Stimulated activated CD4-positive, alpha-beta T cell treated with anti-CD3 and anti-CD28 coated beads, Interleukin-12 subunit alpha, Interleukin-12 subunit beta, amount 100 ng/mL, for 24 hours (primary cell): ENCODE measurements around the gene HIPK1.
"Not testable (repeated sequence)": the region's sequence is repeated elsewhere in the genome, so short reads cannot be mapped to it uniquely, and the experiment has no call there.

Experiments
- DNase-seq, 2 experiments: peaks; one replicate each; pipeline ENCODE4 v3.0.0-alpha.2; 2020; ENCODE audit warnings: low read depth in 2 of 2

The HIPK1 gene

GRCh38 chr1:113981962-113982931, 53.1 kb downstream of the HIPK1 start:
- no peak for DNase-seq

- no peak for DNase-seq
Measured at GRCh38 chr1:113982949-113983348, 53.8 kb downstream of the HIPK1 start.

GRCh38 chr1:113983391-113983790, 54.3 kb downstream of the HIPK1 start:
- no peak for DNase-seq

- DNase-seq: no peak
Measured at GRCh38 chr1:113983826-113984225, 54.7 kb downstream of the HIPK1 start.

- no peak for DNase-seq
Measured at GRCh38 chr1:113984710-113985109, 55.6 kb downstream of the HIPK1 start.

GRCh38 chr1:113986802-113987201, 57.7 kb downstream of the HIPK1 start:
- DNase-seq: no peak

- DNase-seq: no peak
Measured at GRCh38 chr1:113987259-113987658, 58.1 kb downstream of the HIPK1 start.

GRCh38 chr1:113990530-113990929, 61.4 kb downstream of the HIPK1 start:
- no peak for DNase-seq

- no peak for DNase-seq
Measured at GRCh38 chr1:113990961-113991360, 61.8 kb downstream of the HIPK1 start.

GRCh38 chr1:113991467-113991997, 62.4 kb downstream of the HIPK1 start:
- DNase-seq: no peak

- no peak for DNase-seq
Measured at GRCh38 chr1:113993072-113993471, 63.9 kb downstream of the HIPK1 start.

- DNase-seq: no peak
Measured at GRCh38 chr1:113993766-113994165, 64.6 kb downstream of the HIPK1 start.

- DNase-seq: no peak
Measured at GRCh38 chr1:113995382-113995781, 66.3 kb downstream of the HIPK1 start.

- DNase-seq: no peak
Measured at GRCh38 chr1:113998361-113998760, 69.2 kb downstream of the HIPK1 start.

- DNase-seq: no peak
Measured at GRCh38 chr1:113999233-113999632, 70.1 kb downstream of the HIPK1 start.

- no peak for DNase-seq
Measured at GRCh38 chr1:113999799-114000198, 70.7 kb downstream of the HIPK1 start.

GRCh38 chr1:114000406-114000805, 71.3 kb downstream of the HIPK1 start:
- no peak for DNase-seq

- no peak for DNase-seq
Measured at GRCh38 chr1:114002492-114003239, 73.5 kb downstream of the HIPK1 start.

GRCh38 chr1:114003431-114003830, 74.3 kb downstream of the HIPK1 start:
- no peak for DNase-seq

- not testable (repeated sequence) for DNase-seq
Measured at GRCh38 chr1:114006825-114007224, 77.7 kb downstream of the HIPK1 start.

- no peak for DNase-seq
Measured at GRCh38 chr1:114008480-114008941, 79.4 kb downstream of the HIPK1 start.

GRCh38 chr1:114008993-114009392, 79.9 kb downstream of the HIPK1 start:
- no peak for DNase-seq
